Endothelial cell (in vitro differentiated cells): ENCODE measurements around the gene ENPP4. TPM values are rescaled to one million over a fixed set of nuclear protein-coding genes. Genes with fewer than 3 reads are reported as not detected.
A peak's percentile ranks its signal among the peaks of the same experiment; 100 is the strongest.
"Not testable (repeated sequence)": the region's sequence is repeated elsewhere in the genome, so short reads cannot be mapped to it uniquely, and the experiment has no call there.

Experiments
- DNase-seq: peaks from one replicate; pipeline ENCODE4 v3.0.0; 2021; ENCODE audit warnings: low spot score
- H3K27ac Mint-ChIP-seq: one replicate; pipeline ENCODE4 v1.8.0; 2021; ENCODE audit warnings: mixed read lengths, inconsistent platforms; ENCODE audit not compliant: unreplicated experiment
- H3K27me3 Mint-ChIP-seq: one replicate; pipeline ENCODE4 v1.8.0; 2021; ENCODE audit warnings: mild to moderate bottlenecking, moderate library complexity, mixed read lengths, inconsistent platforms; ENCODE audit not compliant: unreplicated experiment
- H3K36me3 Mint-ChIP-seq: one replicate; pipeline ENCODE4 v1.8.0; 2021; ENCODE audit warnings: mild to moderate bottlenecking, low read depth, mixed read lengths, inconsistent platforms; ENCODE audit not compliant: unreplicated experiment
- H3K4me1 Mint-ChIP-seq: one replicate; pipeline ENCODE4 v1.8.0; 2021; ENCODE audit warnings: mild to moderate bottlenecking, mixed read lengths, inconsistent platforms; ENCODE audit not compliant: unreplicated experiment
- H3K4me3 Mint-ChIP-seq: one replicate; pipeline ENCODE4 v1.8.0; 2021; ENCODE audit warnings: mild to moderate bottlenecking, mixed read lengths, inconsistent platforms; ENCODE audit not compliant: unreplicated experiment
- H3K9me3 Mint-ChIP-seq: one replicate; pipeline ENCODE4 v1.8.0; 2021; ENCODE audit warnings: mixed read lengths, inconsistent platforms; ENCODE audit not compliant: unreplicated experiment
- CTCF ChIP-seq: fragments of 200-600 bp; sonication (generic); IDR thresholded peaks from one replicate; pipeline ENCODE4 v1.5.0; 2021; ENCODE audit warnings: antibody characterized with exemption; ENCODE audit not compliant: unreplicated experiment
- long read RNA-seq: library from polyadenylated mRNA; unstranded; transcript quantifications from one replicate; pipeline ENCODE4 v2.0.0, GENCODE V29; 2020; ENCODE audit not compliant: unreplicated experiment
- total RNA-seq: library from RNA; stranded (reverse); fragmentation: NEBNext Ultra II Directional; extraction: Animal tissue kit (Norgen Biotek cat#: 25700); gene quantifications from one replicate; pipeline ENCODE4 v1.2.1, GENCODE V29; 2021; ENCODE audit not compliant: unreplicated experiment

Gene ENPP4
- total RNA-seq: 6.1 TPM
- long read RNA-seq, full-length matches to known transcripts: 1 of 1 reads
- long read RNA-seq, partial matches to known transcripts: 0 of 1 reads
- long read RNA-seq, other reads (novel, unspliced or antisense): 0 of 1 reads

GRCh38 chr6:46129629-46130511 is at the start of gene ENPP4:
TSS of gene ENPP4 (plus strand) at chr6:46129989. CDS start at chr6:46139584, 9,595 bp downstream.
- no peak for TF ChIP-seq CTCF
- Mint-ChIP-seq H3K27ac (no peak within 1 kb of the TSS), H3K27me3 (no peaks in the 10 kb centered on the region)

GRCh38 chr6:46080111-46080510 is 49.7 kb upstream of the ENPP4 start:
- H3K4me1 Mint-ChIP-seq: no peaks in the 10 kb centered on the region
- H3K27ac Mint-ChIP-seq: no peak overlapping the region
- H3K36me3 Mint-ChIP-seq: no peaks in the 10 kb centered on the region
- H3K9me3 Mint-ChIP-seq: no peaks in the 10 kb centered on the region
- no peak for TF ChIP-seq CTCF
- no peak overlapping the region for H3K4me3 Mint-ChIP-seq
- no peaks in the 10 kb centered on the region for H3K27me3 Mint-ChIP-seq
- no peak for DNase-seq

More at GRCh38 chr6:46129629-46130511, at the start of gene ENPP4:
- peak; percentile 91 for DNase-seq
- Mint-ChIP-seq H3K9me3 (no peaks in the 10 kb centered on the region), H3K36me3 (no peaks in the 10 kb centered on the region), H3K4me3 (peak within 1 kb of the TSS; percentile 91), H3K4me1 (no peaks in the 10 kb centered on the region)

DNA sequence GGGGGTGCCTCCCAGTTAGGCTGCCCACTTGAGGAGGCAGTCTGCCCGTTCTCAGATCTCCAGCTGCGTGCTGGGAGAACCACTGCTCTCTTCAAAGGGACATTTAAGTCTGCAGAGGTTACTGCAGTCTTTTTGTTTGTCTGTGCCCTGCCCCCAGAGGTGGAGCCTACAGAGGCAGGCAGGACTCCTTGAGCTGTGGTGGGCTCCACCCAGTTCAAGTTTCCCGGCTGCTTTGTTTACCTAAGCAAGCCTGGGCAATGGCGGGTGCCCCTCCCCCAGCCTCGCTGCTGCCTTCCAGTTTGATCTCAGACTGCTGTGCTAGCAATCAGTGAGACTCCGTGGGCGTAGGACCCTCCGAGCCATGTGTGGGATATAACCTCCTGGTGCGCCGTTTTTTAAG is 44.1 kb upstream of the ENPP4 start:
- not testable (repeated sequence) for H3K27ac Mint-ChIP-seq, DNase-seq, H3K4me1 Mint-ChIP-seq, H3K27me3 Mint-ChIP-seq, H3K9me3 Mint-ChIP-seq, H3K4me3 Mint-ChIP-seq, H3K36me3 Mint-ChIP-seq

- H3K4me3 Mint-ChIP-seq: no peak overlapping the region
- no peak overlapping the region for H3K27ac Mint-ChIP-seq
- H3K27me3 Mint-ChIP-seq: no peaks in the 10 kb centered on the region
- H3K36me3 Mint-ChIP-seq: no peaks in the 10 kb centered on the region
- no peaks in the 10 kb centered on the region for H3K4me1 Mint-ChIP-seq
- TF ChIP-seq CTCF: peak; percentile 89
- DNase-seq: peak; percentile 53
- H3K9me3 Mint-ChIP-seq: peaks cover 8% of the 10 kb centered on the region
Measured at GRCh38 chr6:46090115-46091079, 39.4 kb upstream of the ENPP4 start.

- Mint-ChIP-seq H3K4me1 (no peaks in the 10 kb centered on the region), H3K4me3 (no peak overlapping the region)
- no peak for TF ChIP-seq CTCF
Measured at GRCh38 chr6:46091080-46091478, 38.7 kb upstream of the ENPP4 start.

More at GRCh38 chr6:46091080-46091478, 38.7 kb upstream of the ENPP4 start:
- DNase-seq: no peak
- no peak overlapping the region for H3K27ac Mint-ChIP-seq
- H3K36me3 Mint-ChIP-seq: no peaks in the 10 kb centered on the region
- H3K27me3 Mint-ChIP-seq: no peaks in the 10 kb centered on the region
- peaks cover 7% of the 10 kb centered on the region for H3K9me3 Mint-ChIP-seq
